Neural progenitor cell (in vitro differentiated cells): ENCODE results near the gene ITGB3. TPM values are rescaled to one million over a fixed set of nuclear protein-coding genes. Genes with fewer than 3 reads are reported as not detected.

Experiments
- DNase-seq: peaks from one replicate; pipeline ENCODE4 v3.0.0-alpha.2; 2016; ENCODE audit warnings: low spot score
- H2AFZ ChIP-seq: fragments of 200-600 bp; sonication (generic); replicated peaks from 2 replicates; pipeline ENCODE4 v1.6.1; 2016; ENCODE audit warnings: antibody characterized with exemption
- H3F3A ChIP-seq: fragments of 200-600 bp; sonication (generic); 2 replicates; pipeline ENCODE4 v1.6.1; 2016; ENCODE audit warnings: antibody characterized with exemption, low read depth
- H3K27ac ChIP-seq: fragments of 200-600 bp; sonication (generic); 2 replicates; pipeline ENCODE4 v1.5.1; 2016; ENCODE audit warnings: mild to moderate bottlenecking
- H3K27me3 ChIP-seq: fragments of 200-600 bp; sonication (generic); 2 replicates; pipeline ENCODE4 v1.6.1; 2016; ENCODE audit warnings: mild to moderate bottlenecking, moderate library complexity
- H3K36me3 ChIP-seq: fragments of 200-600 bp; sonication (generic); 2 replicates; pipeline ENCODE4 v1.5.1; 2016
- H3K4me1 ChIP-seq: fragments of 200-600 bp; sonication (generic); 2 replicates; pipeline ENCODE4 v1.6.1; 2016; ENCODE audit warnings: mixed run types
- H3K4me2 ChIP-seq: fragments of 200-600 bp; sonication (generic); 2 replicates; pipeline ENCODE4 v1.6.1; 2016
- H3K4me3 ChIP-seq: fragments of 200-600 bp; sonication (generic); 2 replicates; pipeline ENCODE4 v1.5.1; 2016
- H3K79me2 ChIP-seq: fragments of 200-600 bp; sonication (generic); 2 replicates; pipeline ENCODE4 v1.6.1; 2016; ENCODE audit warnings: low read depth
- H3K9ac ChIP-seq: fragments of 200-600 bp; sonication (generic); 2 replicates; pipeline ENCODE4 v1.6.1; 2016
- H3K9me3 ChIP-seq: fragments of 200-600 bp; sonication (generic); 2 replicates; pipeline ENCODE4 v1.5.1; 2016; ENCODE audit warnings: low read depth
- H4K20me1 ChIP-seq: fragments of 200-600 bp; sonication (generic); 2 replicates; pipeline ENCODE4 v1.6.1; 2016; ENCODE audit warnings: low read depth
- H3K27ac Mint-ChIP-seq: 3 replicates; pipeline ENCODE4 v1.8.0; 2021; ENCODE audit warnings: mixed read lengths
- H3K27me3 Mint-ChIP-seq: 2 replicates; pipeline ENCODE4 v1.8.0; 2022; ENCODE audit warnings: low read depth, mild to moderate bottlenecking, inconsistent platforms, moderate library complexity, mixed read lengths; ENCODE audit not compliant: insufficient read depth
- H3K36me3 Mint-ChIP-seq: 3 replicates; pipeline ENCODE4 v1.8.0; 2021; ENCODE audit warnings: mixed read lengths
- H3K4me1 Mint-ChIP-seq: 3 replicates; pipeline ENCODE4 v1.8.0; 2021; ENCODE audit warnings: mixed read lengths
- H3K4me3 Mint-ChIP-seq: 3 replicates; pipeline ENCODE4 v1.8.0; 2021; ENCODE audit warnings: mild to moderate bottlenecking, moderate library complexity, mixed read lengths
- H3K9me3 Mint-ChIP-seq: 3 replicates; pipeline ENCODE4 v1.8.0; 2020; ENCODE audit warnings: mixed read lengths
- CTCF ChIP-seq: fragments of 200-600 bp; sonication (generic); IDR thresholded peaks from 2 replicates; pipeline ENCODE4 v1.5.1; 2017; ENCODE audit warnings: antibody characterized with exemption, mild to moderate bottlenecking
- EZH2 ChIP-seq: fragments of 200-600 bp; sonication (generic); IDR thresholded peaks from 2 replicates; pipeline ENCODE4 v1.6.1; 2017; ENCODE audit warnings: antibody characterized with exemption, mild to moderate bottlenecking, moderate library complexity
- EZH2phosphoT487 ChIP-seq: fragments of 200-600 bp; sonication (generic); IDR thresholded peaks from 2 replicates; pipeline ENCODE4 v1.6.1; 2017; ENCODE audit warnings: antibody characterized with exemption
- total RNA-seq: library from RNA; depleted of rRNA; stranded (reverse); fragments of >200 nt; gene quantifications from 2 replicates; pipeline ENCODE4 v1.2.3, GENCODE V29; 2015; ENCODE audit warnings: low replicate concordance

ITGB3 gene
- total RNA-seq, 1 donor from 2014 or later = 0.47 TPM

- Mint-ChIP-seq H3K27ac (peak overlapping the region; percentile 74), H3K4me3 (no peak overlapping the region), H3K36me3 (no peaks in the 10 kb centered on the region), H3K9me3 (no peaks in the 10 kb centered on the region), H3K4me1 (peaks cover 53% of the 10 kb centered on the region), H3K27me3 (peaks cover 8% of the 10 kb centered on the region)
- no peak overlapping the region for H3K4me2 ChIP-seq
- no peaks in the 10 kb centered on the region for H3K27me3 ChIP-seq
- no peaks in the 10 kb centered on the region for H3K36me3 ChIP-seq
- no peak overlapping the region for H3K9ac ChIP-seq
- H3K4me3 ChIP-seq = no peak overlapping the region
- no peak overlapping the region for H3K27ac ChIP-seq
- no peaks in the 10 kb centered on the region for H3K79me2 ChIP-seq
- no peaks in the 10 kb centered on the region for H4K20me1 ChIP-seq
- peaks cover 4% of the 10 kb centered on the region for H3F3A ChIP-seq
- TF ChIP-seq EZH2phosphoT487 (no peak), EZH2 (no peak), CTCF (no peak)
- no peak overlapping the region for H2AFZ ChIP-seq
- H3K4me1 ChIP-seq = peaks cover 17% of the 10 kb centered on the region
- DNase-seq = no peak
- H3K9me3 ChIP-seq = no peaks in the 10 kb centered on the region
Observed at GRCh38 chr17:47280072-47280811, 26.6 kb downstream of the ITGB3 start.

DNA sequence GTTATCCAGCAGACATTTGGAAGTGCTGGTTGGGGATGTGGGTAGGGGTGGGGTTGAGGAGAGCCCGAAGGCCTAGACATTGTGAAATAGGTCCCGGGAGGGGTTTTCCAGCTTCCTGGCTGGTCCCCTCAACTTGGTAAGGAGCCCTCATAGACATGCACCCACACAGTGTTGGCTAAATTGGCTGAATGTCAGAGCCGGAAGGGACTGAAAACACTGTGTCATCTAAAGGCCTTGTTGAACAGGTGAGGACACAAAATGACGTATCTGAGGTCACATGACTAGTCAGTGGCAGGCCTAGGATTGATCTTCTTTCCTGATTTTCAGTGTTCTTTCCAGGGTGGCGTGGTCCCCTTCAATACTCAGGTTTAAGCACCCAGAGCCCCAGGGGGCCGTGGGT lies 27.6 kb downstream of the ITGB3 start:
- Mint-ChIP-seq H3K9me3 (no peaks in the 10 kb centered on the region), H3K4me1 (peaks cover 44% of the 10 kb centered on the region), H3K27ac (no peak overlapping the region), H3K27me3 (peaks cover 8% of the 10 kb centered on the region), H3K36me3 (no peaks in the 10 kb centered on the region), H3K4me3 (no peak overlapping the region)
- no peaks in the 10 kb centered on the region for H3K79me2 ChIP-seq
- no peak overlapping the region for H3K4me3 ChIP-seq
- no peaks in the 10 kb centered on the region for H3K27me3 ChIP-seq
- no peak overlapping the region for H3K27ac ChIP-seq
- no peaks in the 10 kb centered on the region for H3F3A ChIP-seq
- H2AFZ ChIP-seq = no peak overlapping the region
- no peaks in the 10 kb centered on the region for H4K20me1 ChIP-seq
- no peaks in the 10 kb centered on the region for H3K9me3 ChIP-seq
- no peaks in the 10 kb centered on the region for H3K36me3 ChIP-seq
- H3K4me2 ChIP-seq = no peak overlapping the region
- DNase-seq = no peak
- TF ChIP-seq EZH2 = no peak
- TF ChIP-seq CTCF = no peak
- no peak for TF ChIP-seq EZH2phosphoT487
- H3K4me1 ChIP-seq = peaks cover 7% of the 10 kb centered on the region
- H3K9ac ChIP-seq = no peak overlapping the region

GRCh38 chr17:47285003-47285402 lies 31.4 kb downstream of the ITGB3 start:
- Histone ChIP-seq H3K4me1 (no peaks in the 10 kb centered on the region), H3K4me2 (no peak overlapping the region), H3K27me3 (no peaks in the 10 kb centered on the region), H3K27ac (no peak overlapping the region), H3K9me3 (no peaks in the 10 kb centered on the region), H4K20me1 (no peaks in the 10 kb centered on the region), H3K9ac (no peak overlapping the region), H3K36me3 (no peaks in the 10 kb centered on the region), H3K79me2 (no peaks in the 10 kb centered on the region), H3K4me3 (no peak overlapping the region), H2AFZ (no peak overlapping the region), H3F3A (no peaks in the 10 kb centered on the region)
- DNase-seq = no peak
- TF ChIP-seq CTCF (no peak), EZH2phosphoT487 (no peak), EZH2 (no peak)
- Mint-ChIP-seq H3K27me3 (peaks cover 9% of the 10 kb centered on the region), H3K36me3 (no peaks in the 10 kb centered on the region), H3K4me3 (no peak overlapping the region), H3K27ac (no peak overlapping the region), H3K9me3 (no peaks in the 10 kb centered on the region), H3K4me1 (peaks cover 13% of the 10 kb centered on the region)
